Suppressor macrophage treated with lipopolysaccharide for 4 hours (primary cell): ENCODE results near the gene CADPS2.

Experiments used
- DNase-seq: peaks from one replicate; pipeline ENCODE4 v3.0.0-alpha.2; 2020

Gene CADPS2

GRCh38 chr7:122515404-122515803, 370.9 kb downstream of the CADPS2 start:
- DNase-seq, result no peak

GRCh38 chr7:122511268-122511667, 375.0 kb downstream of the CADPS2 start:
- DNase-seq, result no peak

GRCh38 chr7:122507591-122507990, 378.7 kb downstream of the CADPS2 start:
- DNase-seq, result no peak

GRCh38 chr7:122492007-122492406, 394.3 kb downstream of the CADPS2 start:
- DNase-seq, result no peak

DNA sequence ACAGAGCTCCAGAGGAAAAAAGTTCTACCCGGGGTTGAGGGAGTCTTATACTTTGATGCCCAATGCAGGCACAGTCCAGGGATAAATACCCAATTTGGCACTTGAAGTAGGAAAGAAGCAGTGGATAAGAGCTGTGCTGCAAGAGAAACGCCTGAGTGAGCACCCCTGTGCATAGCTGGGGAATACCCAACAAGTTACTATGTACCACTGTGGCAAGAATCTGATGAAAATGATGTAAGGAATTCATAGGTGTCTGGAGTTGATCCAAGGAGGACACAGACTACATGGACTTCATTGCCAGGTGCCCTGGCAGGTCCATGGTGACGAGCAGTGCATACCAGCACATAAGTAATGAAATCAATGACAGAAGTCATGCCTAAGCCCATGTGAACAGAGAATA, 398.0 kb downstream of the CADPS2 start:
- DNase-seq, result no peak

DNA sequence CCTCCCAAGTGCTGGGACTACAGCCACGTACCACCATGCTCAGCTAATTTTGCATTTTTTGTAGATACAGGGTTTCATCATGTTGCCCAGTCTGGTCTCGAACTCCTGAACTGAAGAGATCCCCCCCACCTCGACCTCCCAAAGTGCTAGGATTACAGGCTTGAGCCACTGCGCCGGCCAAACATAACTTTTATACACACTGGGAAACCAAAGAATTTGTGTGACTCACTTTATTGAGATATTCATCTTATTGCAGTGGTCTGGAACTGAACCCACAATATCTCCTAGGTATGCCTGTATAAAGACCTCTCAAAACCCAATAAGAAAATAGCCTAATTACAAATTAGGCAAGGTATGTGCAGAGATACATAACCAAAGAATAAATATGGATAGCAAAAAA, 399.1 kb downstream of the CADPS2 start:
- DNase-seq, result no peak

DNA sequence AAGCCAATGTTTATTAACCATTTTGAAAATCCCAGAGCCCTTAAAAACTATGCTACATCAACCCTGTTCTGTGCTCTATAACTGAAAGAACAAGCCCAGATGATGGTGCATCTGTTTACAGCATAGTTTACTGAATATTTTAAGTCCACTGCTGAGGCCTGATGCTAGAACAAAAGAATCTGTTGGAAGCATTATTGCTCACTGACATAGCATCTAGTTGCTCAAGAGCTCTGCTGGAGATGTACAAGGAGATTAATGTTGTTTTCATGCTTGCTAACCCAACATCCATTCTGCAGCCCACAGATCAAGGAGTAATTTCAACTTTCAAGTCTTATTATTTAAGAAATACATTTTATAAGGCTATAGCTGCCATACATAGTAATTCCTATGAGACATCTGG, 400.4 kb downstream of the CADPS2 start:
- DNase-seq, result no peak

GRCh38 chr7:122482212-122482611, 404.0 kb downstream of the CADPS2 start:
- no peak for DNase-seq

DNA sequence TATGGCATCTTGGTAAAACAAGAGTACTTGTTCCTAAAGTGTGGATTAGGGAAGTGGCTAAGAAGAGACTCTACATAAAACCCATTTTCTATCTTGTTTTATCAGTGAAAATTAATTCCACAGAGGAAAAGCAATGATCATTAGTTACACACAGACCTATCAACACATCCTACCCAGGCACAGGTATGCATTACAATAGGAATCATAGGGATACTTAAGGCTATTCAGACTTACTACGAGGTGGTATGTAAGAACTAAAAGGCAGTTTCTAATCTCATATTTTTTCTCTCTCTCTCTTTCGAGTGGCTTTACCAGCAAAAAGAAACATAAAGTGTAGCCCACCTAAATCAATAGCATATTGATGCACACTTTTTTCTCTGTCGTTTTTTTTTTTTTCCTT, 415.4 kb downstream of the CADPS2 start:
- DNase-seq, result no peak

DNA sequence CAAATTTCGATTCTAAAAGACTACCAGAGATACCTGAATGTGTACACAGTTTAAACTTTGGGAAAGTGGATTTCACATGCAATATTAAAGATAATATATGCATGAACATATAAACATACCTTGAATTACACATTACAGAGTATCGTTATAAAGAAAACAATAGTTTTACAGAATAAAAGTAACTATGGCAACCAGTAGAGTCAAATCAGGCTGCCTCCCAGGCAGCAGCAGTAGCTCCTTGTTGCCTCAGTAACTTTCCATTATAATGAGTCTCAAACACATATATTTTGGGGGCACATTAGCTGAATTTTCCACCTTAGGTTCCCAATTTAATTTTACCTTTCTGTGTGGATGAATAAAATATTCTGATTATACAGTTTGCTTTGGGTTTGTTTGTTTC, 417.3 kb downstream of the CADPS2 start:
- DNase-seq, result no peak

- DNase-seq, result no peak
Observed at GRCh38 chr7:122467661-122468449, 418.4 kb downstream of the CADPS2 start.

DNA sequence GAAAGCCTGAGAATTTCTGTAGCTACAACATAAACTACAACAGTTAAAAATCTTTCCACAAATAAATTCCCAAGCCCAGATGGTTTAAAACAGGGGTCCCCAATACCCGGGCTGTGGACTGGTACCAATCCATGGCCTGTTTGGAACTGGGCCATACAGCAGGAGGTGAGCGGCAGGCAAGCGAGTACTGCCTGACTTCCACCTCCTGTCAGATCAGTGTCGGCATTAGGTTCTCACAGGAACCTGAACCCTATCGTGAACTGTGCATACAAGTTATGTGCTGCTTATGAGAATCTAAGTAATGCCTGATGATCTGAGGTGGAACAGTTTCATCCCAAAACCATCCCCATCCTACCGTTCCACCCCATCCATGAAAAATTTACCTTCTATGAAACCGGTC, 421.0 kb downstream of the CADPS2 start:
- DNase-seq, result no peak

- no peak for DNase-seq
Observed at GRCh38 chr7:122463631-122464030, 422.6 kb downstream of the CADPS2 start.

DNA sequence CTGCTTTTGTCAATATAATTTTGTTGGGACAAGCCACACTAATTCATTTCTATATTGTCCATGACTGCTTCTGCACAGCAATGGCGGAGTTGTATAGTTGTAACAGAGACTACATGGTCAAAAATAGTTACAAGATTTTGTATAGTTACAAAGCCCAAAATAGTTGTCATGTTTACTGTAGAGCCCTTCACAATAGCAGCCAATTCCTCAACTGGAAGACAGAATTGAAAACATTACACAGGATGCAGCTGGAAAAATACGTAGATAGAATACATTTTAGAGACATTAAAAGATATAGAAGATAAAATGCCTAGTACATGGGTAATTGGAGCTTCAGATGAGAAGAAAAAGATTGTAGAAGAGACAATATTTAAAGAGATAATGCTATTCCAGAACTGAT, 425.3 kb downstream of the CADPS2 start:
- no peak for DNase-seq

- no peak for DNase-seq
Observed at GRCh38 chr7:122457969-122458368, 428.3 kb downstream of the CADPS2 start.

DNA sequence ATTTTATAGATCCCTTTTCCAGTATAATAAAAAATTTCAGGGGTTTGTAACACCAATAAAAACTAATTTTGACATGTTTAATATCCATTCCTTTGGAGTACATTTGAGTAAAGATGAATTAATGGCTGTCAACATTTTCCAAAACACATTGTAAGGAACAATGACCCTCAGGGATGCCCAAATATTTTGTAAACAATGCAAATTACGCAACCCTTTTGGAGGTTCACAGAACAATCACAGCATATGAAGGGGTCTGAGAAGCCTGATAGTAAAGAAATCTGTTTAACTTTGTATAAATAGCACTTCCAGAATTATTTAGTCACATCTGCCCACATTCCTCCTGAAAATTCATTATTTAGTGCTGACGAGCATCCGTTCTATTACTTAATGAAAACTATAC, 428.9 kb downstream of the CADPS2 start:
- DNase-seq, result no peak

GRCh38 chr7:122454776-122455507, 431.3 kb downstream of the CADPS2 start:
- DNase-seq, result no peak

- no peak for DNase-seq
Observed at GRCh38 chr7:122453432-122453831, 432.8 kb downstream of the CADPS2 start.

DNA sequence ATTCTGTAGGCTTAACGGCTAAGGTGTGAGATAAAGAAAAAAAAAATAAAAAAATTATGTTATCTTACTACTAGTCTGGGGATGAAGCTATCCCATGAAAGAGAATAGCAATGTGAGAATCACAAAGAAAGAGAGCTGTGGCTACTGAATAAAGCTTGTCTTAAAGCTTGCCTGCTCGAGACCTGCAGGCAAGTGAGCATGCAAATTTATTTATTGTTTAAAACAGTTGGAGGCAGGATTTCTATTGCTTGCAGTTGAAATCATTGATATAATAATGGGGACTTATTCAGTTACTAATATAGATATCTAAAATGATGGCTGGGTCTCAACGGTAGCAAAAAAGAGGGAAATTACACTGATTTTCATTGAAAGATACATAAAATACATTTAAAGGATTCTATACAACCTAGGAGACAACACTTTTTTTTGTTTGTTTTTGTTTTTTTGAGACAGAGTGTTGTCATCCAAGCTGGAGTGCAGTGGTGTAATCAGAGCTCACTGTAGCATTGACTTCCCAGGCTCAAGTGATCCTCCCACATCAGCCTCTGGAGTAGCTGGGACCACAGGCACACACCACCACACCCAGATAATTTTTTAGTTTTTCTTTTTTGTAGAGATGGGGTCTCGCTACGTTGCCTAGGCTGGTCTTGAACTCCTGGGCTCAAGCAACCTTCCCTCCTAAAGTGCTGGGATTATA, 437.2 kb downstream of the CADPS2 start:
- no peak for DNase-seq

DNA sequence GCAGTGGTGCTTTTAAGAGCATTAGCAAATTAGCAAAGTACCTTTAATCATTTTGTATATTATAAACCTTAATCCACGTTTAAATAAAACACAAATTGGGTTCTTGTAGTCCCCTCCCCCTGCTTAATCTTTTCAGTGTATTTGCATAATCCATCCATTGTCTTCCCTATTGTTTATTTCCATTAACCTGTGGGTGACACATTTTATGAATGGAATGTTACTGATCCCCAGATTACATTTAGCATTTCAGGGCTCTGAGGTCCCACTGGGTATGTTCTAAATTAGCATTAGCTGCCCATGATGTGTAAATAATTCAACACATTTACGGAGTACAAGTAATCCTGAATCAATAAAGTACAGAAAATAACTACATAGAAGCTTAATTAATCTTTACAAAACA, 443.3 kb downstream of the CADPS2 start:
- no peak for DNase-seq

DNA sequence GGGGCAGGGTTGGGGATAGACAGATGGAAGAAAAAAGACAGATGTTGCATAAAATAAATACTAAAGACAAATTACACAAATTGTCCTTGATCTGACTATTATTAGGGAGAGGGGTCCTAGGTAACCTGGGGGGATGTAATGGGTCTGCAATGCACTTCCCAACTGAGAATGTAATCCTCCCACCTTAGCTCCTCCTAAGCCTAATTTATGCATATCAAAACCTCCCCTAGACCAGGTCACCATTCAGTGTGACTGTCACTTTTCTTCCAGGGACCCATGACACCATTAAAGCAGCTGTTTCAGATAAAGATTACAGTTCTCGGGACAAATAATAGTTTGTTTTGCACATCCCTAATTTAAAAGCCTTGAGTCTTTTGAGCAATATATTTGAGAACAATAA, 447.8 kb downstream of the CADPS2 start:
- DNase-seq, result no peak

DNA sequence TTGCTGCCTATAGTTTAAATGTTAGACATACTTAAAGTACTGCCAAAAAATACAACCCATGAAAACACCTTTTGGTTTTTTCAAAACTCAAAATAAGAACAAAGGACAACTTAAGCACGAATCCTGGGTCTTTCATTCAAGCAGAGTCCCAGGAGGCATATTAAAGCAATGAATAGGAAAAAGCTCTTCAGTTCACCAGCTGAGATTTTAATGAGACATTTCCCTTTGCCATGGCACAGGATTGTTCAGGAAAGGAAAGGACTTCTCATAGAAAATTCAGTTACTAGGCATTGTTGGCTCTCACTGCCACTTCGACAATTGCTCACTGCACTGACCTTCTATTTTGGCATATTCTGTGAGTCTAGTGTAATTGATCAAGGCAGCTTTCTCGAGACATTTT, 448.3 kb downstream of the CADPS2 start:
- no peak for DNase-seq

GRCh38 chr7:122433765-122434164, 452.5 kb downstream of the CADPS2 start:
- DNase-seq, result no peak

DNA sequence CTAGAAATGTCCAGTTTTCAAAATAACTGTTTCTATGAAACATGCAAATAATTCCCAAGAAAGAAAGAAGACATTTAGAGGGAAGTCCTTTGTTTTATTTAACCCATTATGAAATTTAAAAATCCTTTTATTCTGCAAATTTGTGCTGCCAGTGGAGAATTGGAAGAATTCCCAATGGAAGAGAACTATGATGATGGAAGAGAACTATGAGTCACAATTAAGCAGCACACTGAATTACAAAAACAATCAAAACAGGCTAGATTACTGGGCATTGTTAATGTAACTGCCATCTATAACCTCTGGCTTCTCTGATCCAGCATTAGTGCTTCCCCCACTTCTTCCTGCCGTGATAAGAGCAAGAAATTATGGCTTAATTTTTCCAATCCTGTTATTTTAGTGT, 455.6 kb downstream of the CADPS2 start:
- DNase-seq, result no peak
